Nephron progenitor cell (in vitro differentiated cells): ENCODE results near the gene PTPN9.

Experiments
- DNase-seq: peaks from one replicate; pipeline ENCODE4 v3.0.0; 2021
- H3K27ac Mint-ChIP-seq: 2 replicates; pipeline ENCODE4 v1.8.0; 2021; ENCODE audit warnings: mild to moderate bottlenecking, moderate library complexity, mixed read lengths
- H3K27me3 Mint-ChIP-seq: 2 replicates; pipeline ENCODE4 v1.8.0; 2021; ENCODE audit warnings: mild to moderate bottlenecking, low read depth, mixed read lengths; ENCODE audit not compliant: poor library complexity
- H3K36me3 Mint-ChIP-seq: 2 replicates; pipeline ENCODE4 v1.8.0; 2021; ENCODE audit warnings: low read depth, mixed read lengths
- H3K4me1 Mint-ChIP-seq: 2 replicates; pipeline ENCODE4 v1.8.0; 2021; ENCODE audit warnings: mixed read lengths
- H3K4me3 Mint-ChIP-seq: 2 replicates; pipeline ENCODE4 v1.8.0; 2021; ENCODE audit warnings: mild to moderate bottlenecking, moderate library complexity, mixed read lengths
- H3K9me3 Mint-ChIP-seq: 2 replicates; pipeline ENCODE4 v1.8.0; 2021; ENCODE audit warnings: mild to moderate bottlenecking, moderate library complexity, mixed read lengths
- CTCF ChIP-seq: fragments of 200-600 bp; sonication (generic); IDR thresholded peaks from 2 replicates; pipeline ENCODE4 v1.5.0; 2021; ENCODE audit warnings: antibody characterized with exemption

PTPN9 gene

GRCh38 chr15:75616766-75617165, 37.7 kb upstream of the PTPN9 start:
- Mint-ChIP-seq H3K4me3 (no peak overlapping the region), H3K27ac (no peak overlapping the region), H3K4me1 (peaks cover 14% of the 10 kb centered on the region), H3K9me3 (no peaks in the 10 kb centered on the region), H3K27me3 (no peaks in the 10 kb centered on the region), H3K36me3 (peaks cover 70% of the 10 kb centered on the region)
- no peak for DNase-seq
- TF ChIP-seq CTCF: no peak

- TF ChIP-seq CTCF: no peak
- Mint-ChIP-seq H3K9me3 (no peaks in the 10 kb centered on the region), H3K4me1 (no peaks in the 10 kb centered on the region), H3K4me3 (no peak overlapping the region), H3K36me3 (peaks cover 34% of the 10 kb centered on the region), H3K27me3 (no peaks in the 10 kb centered on the region), H3K27ac (no peak overlapping the region)
- no peak for DNase-seq
Observed at GRCh38 chr15:75606711-75607699, 27.9 kb upstream of the PTPN9 start.

- no peak for DNase-seq
- H3K4me1 Mint-ChIP-seq: no peaks in the 10 kb centered on the region
- H3K27me3 Mint-ChIP-seq: no peaks in the 10 kb centered on the region
- no peak overlapping the region for H3K4me3 Mint-ChIP-seq
- TF ChIP-seq CTCF: no peak
- peaks cover 30% of the 10 kb centered on the region for H3K36me3 Mint-ChIP-seq
- H3K27ac Mint-ChIP-seq: peak overlapping the region; percentile 2
- no peaks in the 10 kb centered on the region for H3K9me3 Mint-ChIP-seq
Observed at GRCh38 chr15:75606026-75606425, 26.9 kb upstream of the PTPN9 start.

GRCh38 chr15:75599401-75599800, 20.3 kb upstream of the PTPN9 start:
- Mint-ChIP-seq H3K27me3 (no peaks in the 10 kb centered on the region), H3K36me3 (peaks cover 33% of the 10 kb centered on the region), H3K4me1 (no peaks in the 10 kb centered on the region), H3K27ac (no peak overlapping the region), H3K9me3 (no peaks in the 10 kb centered on the region), H3K4me3 (no peak overlapping the region)
- DNase-seq: no peak
- no peak for TF ChIP-seq CTCF

GRCh38 chr15:75598361-75598760, 19.2 kb upstream of the PTPN9 start:
- H3K27me3 Mint-ChIP-seq: no peaks in the 10 kb centered on the region
- H3K27ac Mint-ChIP-seq: no peak overlapping the region

More at GRCh38 chr15:75598361-75598760, 19.2 kb upstream of the PTPN9 start:
- H3K4me3 Mint-ChIP-seq: no peak overlapping the region
- no peak for TF ChIP-seq CTCF
- no peak for DNase-seq
- H3K9me3 Mint-ChIP-seq: no peaks in the 10 kb centered on the region
- peaks cover 33% of the 10 kb centered on the region for H3K36me3 Mint-ChIP-seq
- no peaks in the 10 kb centered on the region for H3K4me1 Mint-ChIP-seq
